HepG2 (cell line): ENCODE measurements around the gene LHPP. TPM values are rescaled to one million over a fixed set of nuclear protein-coding genes. Genes with fewer than 3 reads are reported as not detected.
A peak's percentile ranks its signal among the peaks of the same experiment; 100 is the strongest.

Experiments used
- BATF2 ChIP-seq: sonication (generic); formaldehyde crosslinking; IDR thresholded peaks from 2 replicates; pipeline ENCODE4 v1.8.0; 2022; ENCODE audit warnings: mild to moderate bottlenecking, missing genetic modification reagents, moderate library complexity
- ELF1 ChIP-seq: sonication (generic); formaldehyde crosslinking; IDR thresholded peaks from 2 replicates; pipeline ENCODE4 v1.4.0; 2020; ENCODE audit warnings: missing genetic modification reagents
- HOXA5 ChIP-seq: sonication (generic); formaldehyde crosslinking; IDR thresholded peaks from 2 replicates; pipeline ENCODE4 v1.4.0; 2020; ENCODE audit warnings: missing genetic modification reagents
- MXD4 ChIP-seq: IDR thresholded peaks from 2 replicates; pipeline ENCODE4 v1.6.1; 2016; ENCODE audit warnings: mild to moderate bottlenecking, missing biosample characterization, missing genetic modification reagents
- SALL1 ChIP-seq: sonication (generic); formaldehyde crosslinking; IDR thresholded peaks from 2 replicates; pipeline ENCODE4 v1.8.0; 2022; ENCODE audit warnings: mild to moderate bottlenecking, missing genetic modification reagents
- TFAP4 ChIP-seq: sonication (generic); IDR thresholded peaks from 2 replicates; pipeline ENCODE4 v1.6.1; 2016; ENCODE audit warnings: low read depth, borderline replicate concordance
- TRIM22 ChIP-seq: fragments of 450-650 bp; IDR thresholded peaks from 2 replicates; pipeline ENCODE4 v1.6.1; 2017
- YEATS4 ChIP-seq: sonication (generic); formaldehyde crosslinking; IDR thresholded peaks from 2 replicates; pipeline ENCODE4 v1.4.0; 2020; ENCODE audit warnings: missing genetic modification reagents, borderline replicate concordance
- ZBTB33 ChIP-seq: sonication (generic); formaldehyde crosslinking; IDR thresholded peaks from 2 replicates; pipeline ENCODE4 v1.4.0; 2020; ENCODE audit warnings: missing genetic modification reagents
- ZGPAT ChIP-seq: IDR thresholded peaks from 2 replicates; pipeline ENCODE4 v1.6.1; 2016; ENCODE audit warnings: mild to moderate bottlenecking
- ZNF235 ChIP-seq: sonication (generic); formaldehyde crosslinking; IDR thresholded peaks from 2 replicates; pipeline ENCODE4 v1.8.1; 2023; ENCODE audit warnings: mild to moderate bottlenecking, missing genetic modification reagents, borderline replicate concordance
- ZNF260 ChIP-seq: sonication (generic); formaldehyde crosslinking; IDR thresholded peaks from 2 replicates; pipeline ENCODE4 v1.4.0; 2020; ENCODE audit warnings: missing genetic modification reagents, low read depth, mild to moderate bottlenecking, borderline replicate concordance
- ZNF275 ChIP-seq: sonication (generic); formaldehyde crosslinking; IDR thresholded peaks from 2 replicates; pipeline ENCODE4 v1.8.0; 2022; ENCODE audit warnings: missing genetic modification reagents, mild to moderate bottlenecking, inconsistent platforms, borderline replicate concordance
- ZNF350 ChIP-seq: sonication (generic); formaldehyde crosslinking; IDR thresholded peaks from 2 replicates; pipeline ENCODE4 v1.4.0; 2020; ENCODE audit warnings: mild to moderate bottlenecking, low read depth, missing genetic modification reagents, borderline replicate concordance
- ZNF569 ChIP-seq: sonication (generic); formaldehyde crosslinking; IDR thresholded peaks from 2 replicates; pipeline ENCODE4 v1.5.0; 2020; ENCODE audit warnings: mild to moderate bottlenecking, missing genetic modification reagents, moderate library complexity, borderline replicate concordance
- ZNF704 ChIP-seq: sonication (generic); formaldehyde crosslinking; IDR thresholded peaks from 2 replicates; pipeline ENCODE4 v1.8.1; 2023; ENCODE audit warnings: mild to moderate bottlenecking, inconsistent platforms, moderate library complexity, missing genetic modification reagents, borderline replicate concordance
- polyA plus RNA-seq, 8 experiments: library from polyadenylated mRNA; depleted of rRNA in 3 of 8; stranded (reverse) in 7 of 8; unstranded in 1 of 8; fragments of >200 nt; fragmentation: Illumina TruSeq in 4 of 8; extraction: Trizol in 4 of 8; gene quantifications; 2 replicates each; pipeline versions ENCODE4 v1.2.1 to v1.2.3, GENCODE V29; 2011 to 2016; ENCODE audit warnings: low read depth in 4 of 8, missing spikeins in 1 of 8, mixed read lengths in 1 of 8; ENCODE audit not compliant: insufficient read depth in 1 of 8
- total RNA-seq, 5 experiments: library from RNA; depleted of rRNA; stranded (reverse); fragments of >200 nt; fragmentation: Illumina TruSeq; extraction: Trizol; gene quantifications; 2 replicates each; pipeline ENCODE4 v1.2.3, GENCODE V29; 2016; ENCODE audit warnings: low read depth in 1 of 5

LHPP gene
- total and polyA plus RNA-seq, 2 of the 13 experiments (the other 11 are each of a cell fraction or from before 2014, with no cell fraction given): 5.2 to 13.1 TPM

- TF ChIP-seq ZBTB33 (CRISPR knock-in tag) (peak; percentile 4; the same call in 1 of the 2 replicates), ELF1 (CRISPR knock-in tag) (peak; percentile 62), ZNF569 (CRISPR knock-in tag) (no peak), ZNF235 (no peak), ZNF275 (CRISPR knock-in tag) (0 out of 2 replicates have a peak, but pooled peaks have one; percentile 36), ZNF350 (CRISPR knock-in tag) (peak; percentile 75), ZNF260 (CRISPR knock-in tag) (no peak), HOXA5 (CRISPR knock-in tag) (0 out of 2 replicates have a peak, but pooled peaks have one; percentile 23), BATF2 (CRISPR knock-in tag) (0 out of 2 replicates have a peak, but pooled peaks have one; percentile 24), YEATS4 (no peak; the same call in 1 of the 2 replicates), TFAP4 (peak; percentile 42; the same call in 1 of the 2 replicates), ZNF704 (CRISPR knock-in tag) (no peak), MXD4 (CRISPR knock-in tag) (peak; percentile 56), TRIM22 (no peak), SALL1 (CRISPR knock-in tag) (peak; percentile 70), ZGPAT (CRISPR knock-in tag) (peak; percentile 41; the same call in 1 of the 2 replicates)
These were observed 144.5 kb downstream of the LHPP start (continued) for GRCh38 chr10:124605856-124606812.
